HepG2 (cell line): Measurements from ENCODE around the gene PTGDS. TPM values are rescaled to one million over a fixed set of nuclear protein-coding genes. Genes with fewer than 3 reads are reported as not detected.

ENCODE experiments used
- ELK4 ChIP-seq: sonication (generic); formaldehyde crosslinking; IDR thresholded peaks from 2 replicates; pipeline ENCODE4 v1.9.0; 2021; ENCODE audit warnings: missing genetic modification reagents, borderline replicate concordance
- ETV5 ChIP-seq: IDR thresholded peaks from 2 replicates; pipeline ENCODE4 v1.6.1; 2018; ENCODE audit warnings: missing biosample characterization, missing genetic modification reagents, inconsistent platforms, borderline replicate concordance
- FOXK2 ChIP-seq: fragments of 450-650 bp; IDR thresholded peaks from 2 replicates; pipeline ENCODE4 v1.6.1; 2016
- GPN1 ChIP-seq: sonication (generic); formaldehyde crosslinking; IDR thresholded peaks from 2 replicates; pipeline ENCODE4 v1.5.1; 2020; ENCODE audit warnings: missing genetic modification reagents, borderline replicate concordance
- KMT2A ChIP-seq: sonication (generic); formaldehyde crosslinking; IDR thresholded peaks from 2 replicates; pipeline ENCODE4 v1.4.0; 2020; ENCODE audit warnings: missing genetic modification reagents
- MTF1 ChIP-seq: sonication (generic); formaldehyde crosslinking; IDR thresholded peaks from 2 replicates; pipeline ENCODE4 v1.5.0; 2020; ENCODE audit warnings: missing genetic modification reagents
- NFKBIZ ChIP-seq: IDR thresholded peaks from 2 replicates; pipeline ENCODE4 v1.6.1; 2018; ENCODE audit warnings: missing genetic modification reagents, missing compliant biosample characterization
- PHB2 ChIP-seq: fragments of 450-650 bp; IDR thresholded peaks from 2 replicates; pipeline ENCODE4 v1.6.1; 2018; ENCODE audit not compliant: partially characterized antibody
- SMAD3 ChIP-seq: sonication (generic); formaldehyde crosslinking; IDR thresholded peaks from 2 replicates; pipeline ENCODE4 v1.4.0; 2020; ENCODE audit warnings: missing genetic modification reagents
- SRF ChIP-seq: IDR thresholded peaks from 2 replicates; pipeline ENCODE4 v1.6.1; 2011; ENCODE audit warnings: mild to moderate bottlenecking, low read depth, low read length, moderate library complexity
- WIZ ChIP-seq: sonication (generic); formaldehyde crosslinking; IDR thresholded peaks from 2 replicates; pipeline ENCODE4 v1.5.1; 2020; ENCODE audit warnings: mild to moderate bottlenecking, missing genetic modification reagents
- ZFP37 ChIP-seq: sonication (generic); formaldehyde crosslinking; IDR thresholded peaks from 2 replicates; pipeline ENCODE4 v1.4.0; 2020; ENCODE audit warnings: missing genetic modification reagents, borderline replicate concordance
- ZMAT5 ChIP-seq: sonication (generic); formaldehyde crosslinking; IDR thresholded peaks from 2 replicates; pipeline ENCODE4 v1.5.0; 2020; ENCODE audit warnings: mild to moderate bottlenecking, low read depth, missing genetic modification reagents, borderline replicate concordance
- ZNF451 ChIP-seq: sonication (generic); formaldehyde crosslinking; IDR thresholded peaks from 2 replicates; pipeline ENCODE4 v1.5.0; 2020; ENCODE audit warnings: mild to moderate bottlenecking, missing genetic modification reagents
- ZNF496 ChIP-seq: sonication (generic); formaldehyde crosslinking; IDR thresholded peaks from 2 replicates; pipeline ENCODE4 v1.8.1; 2023; ENCODE audit warnings: mild to moderate bottlenecking, moderate library complexity, missing genetic modification reagents; ENCODE audit not compliant: insufficient replicate concordance
- ZNF556 ChIP-seq: sonication (generic); formaldehyde crosslinking; IDR thresholded peaks from 2 replicates; pipeline ENCODE4 v1.4.0; 2020; ENCODE audit warnings: mild to moderate bottlenecking, missing genetic modification reagents, borderline replicate concordance
- ZNF740 ChIP-seq: sonication (generic); formaldehyde crosslinking; IDR thresholded peaks from 2 replicates; pipeline ENCODE4 v1.4.0; 2020; ENCODE audit warnings: missing genetic modification reagents
- ZNF768 ChIP-seq: sonication (generic); formaldehyde crosslinking; IDR thresholded peaks from 2 replicates; pipeline ENCODE4 v1.4.0; 2020; ENCODE audit warnings: missing genetic modification reagents
- ZNF839 ChIP-seq: sonication (generic); formaldehyde crosslinking; IDR thresholded peaks from 2 replicates; pipeline ENCODE4 v1.4.0; 2020; ENCODE audit warnings: missing genetic modification reagents, mild to moderate bottlenecking, borderline replicate concordance
- polyA plus RNA-seq, 8 experiments: library from polyadenylated mRNA; depleted of rRNA in 3 of 8; stranded (reverse) in 7 of 8; unstranded in 1 of 8; fragments of >200 nt; fragmentation: Illumina TruSeq in 4 of 8; extraction: Trizol in 4 of 8; gene quantifications; 2 replicates each; pipeline versions ENCODE4 v1.2.1 to v1.2.3, GENCODE V29; 2011 to 2016; ENCODE audit warnings: low read depth in 4 of 8, missing spikeins in 1 of 8, mixed read lengths in 1 of 8; ENCODE audit not compliant: insufficient read depth in 1 of 8
- total RNA-seq, 5 experiments: library from RNA; depleted of rRNA; stranded (reverse); fragments of >200 nt; fragmentation: Illumina TruSeq; extraction: Trizol; gene quantifications; 2 replicates each; pipeline ENCODE4 v1.2.3, GENCODE V29; 2016; ENCODE audit warnings: low read depth in 1 of 5
- TF ChIP-seq, protein P1 (sequence below): sonication (generic); formaldehyde crosslinking; IDR thresholded peaks from 2 replicates; pipeline ENCODE4 v1.9.0; 2022; ENCODE audit warnings: low read depth, missing genetic modification reagents
- TF ChIP-seq, protein P2 (sequence below): sonication (generic); formaldehyde crosslinking; IDR thresholded peaks from 2 replicates; pipeline ENCODE4 v1.4.0; 2020; ENCODE audit warnings: mild to moderate bottlenecking, missing genetic modification reagents
- TF ChIP-seq, protein P3 (sequence below): sonication (generic); formaldehyde crosslinking; IDR thresholded peaks from 2 replicates; pipeline ENCODE4 v1.5.0; 2020; ENCODE audit warnings: missing genetic modification reagents

Gene PTGDS
- total and polyA plus RNA-seq, 2 of the 13 experiments (the other 11 are each of a cell fraction or from before 2014, with no cell fraction given) = 0.33 to 0.50 TPM

DNA sequence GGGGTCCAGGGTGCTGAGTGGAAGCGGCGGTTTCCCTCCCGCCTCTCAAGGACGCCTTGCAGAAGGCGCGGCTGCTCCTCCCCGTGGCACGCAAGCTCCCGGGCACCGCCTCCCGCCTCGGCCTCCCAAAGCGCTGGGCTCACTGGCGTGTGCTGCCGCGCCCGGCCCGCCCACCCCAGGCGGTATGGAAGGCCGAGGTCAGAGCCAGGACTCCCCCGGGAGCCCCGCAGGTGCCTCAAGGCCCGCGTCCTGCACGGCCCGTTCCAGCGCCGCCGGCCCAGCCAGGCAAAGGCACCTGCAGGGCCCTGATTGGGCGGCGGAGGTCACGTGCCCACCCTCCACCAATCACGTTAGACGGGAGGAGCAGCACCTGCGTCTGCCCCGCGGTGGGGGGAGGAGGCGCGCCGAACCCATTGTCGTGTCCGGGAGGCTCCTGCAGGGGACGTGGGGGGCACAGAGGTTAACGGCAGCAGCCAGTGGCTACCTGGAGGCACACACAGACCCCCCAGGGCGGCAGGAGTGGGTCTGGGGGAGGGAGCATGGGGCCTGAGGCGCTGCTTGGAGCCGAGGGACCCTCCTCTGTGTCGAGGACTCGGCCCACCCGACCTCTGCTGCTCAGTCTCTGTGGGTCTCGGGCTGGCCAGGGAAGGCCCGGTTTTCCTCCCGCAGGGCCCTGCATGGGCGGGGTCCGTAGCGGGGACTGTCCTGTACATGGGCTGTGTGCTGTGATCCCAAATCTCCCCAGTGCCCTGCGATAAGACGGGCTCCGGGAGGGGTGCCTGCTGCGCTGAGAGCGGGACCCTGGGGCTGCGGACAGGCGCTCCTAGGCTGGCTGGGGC, 27.3 kb upstream of the PTGDS start (continued):
- TF ChIP-seq ELK4 (CRISPR knock-in tag) (no peak), ZNF556 (CRISPR knock-in tag) (no peak), PHB2 (no peak), ZMAT5 (no peak), ZFP37 (no peak), FOXK2 (no peak), MTF1 (CRISPR knock-in tag) (no peak), SMAD3 (CRISPR knock-in tag) (no peak), NFKBIZ (CRISPR knock-in tag) (no peak), WIZ (CRISPR knock-in tag) (peak; percentile 55; the same call in 1 of the 2 replicates), GPN1 (no peak), ZNF740 (CRISPR knock-in tag) (peak; percentile 88; the same call in 1 of the 2 replicates), ZNF451 (CRISPR knock-in tag) (peak; percentile 83; the same call in 1 of the 2 replicates), ZNF768 (peak; percentile 26; the same call in 1 of the 2 replicates), KMT2A (CRISPR knock-in tag) (peak; percentile 60; the same call in 1 of the 2 replicates), ETV5 (CRISPR knock-in tag) (peak; percentile 21; the same call in 1 of the 2 replicates), ZNF496 (CRISPR knock-in tag) (no peak), ZNF839 (CRISPR knock-in tag) (no peak), SRF (no peak)
- TF ChIP-seq, protein P1, sequence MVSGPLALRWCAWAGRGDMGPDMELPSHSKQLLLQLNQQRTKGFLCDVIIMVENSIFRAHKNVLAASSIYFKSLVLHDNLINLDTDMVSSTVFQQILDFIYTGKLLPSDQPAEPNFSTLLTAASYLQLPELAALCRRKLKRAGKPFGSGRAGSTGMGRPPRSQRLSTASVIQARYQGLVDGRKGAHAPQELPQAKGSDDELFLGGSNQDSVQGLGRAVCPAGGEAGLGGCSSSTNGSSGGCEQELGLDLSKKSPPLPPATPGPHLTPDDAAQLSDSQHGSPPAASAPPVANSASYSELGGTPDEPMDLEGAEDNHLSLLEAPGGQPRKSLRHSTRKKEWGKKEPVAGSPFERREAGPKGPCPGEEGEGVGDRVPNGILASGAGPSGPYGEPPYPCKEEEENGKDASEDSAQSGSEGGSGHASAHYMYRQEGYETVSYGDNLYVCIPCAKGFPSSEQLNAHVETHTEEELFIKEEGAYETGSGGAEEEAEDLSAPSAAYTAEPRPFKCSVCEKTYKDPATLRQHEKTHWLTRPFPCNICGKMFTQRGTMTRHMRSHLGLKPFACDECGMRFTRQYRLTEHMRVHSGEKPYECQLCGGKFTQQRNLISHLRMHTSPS (CRISPR knock-in tag) = peak; percentile 66; the same call in 1 of the 2 replicates
- TF ChIP-seq, protein P2, sequence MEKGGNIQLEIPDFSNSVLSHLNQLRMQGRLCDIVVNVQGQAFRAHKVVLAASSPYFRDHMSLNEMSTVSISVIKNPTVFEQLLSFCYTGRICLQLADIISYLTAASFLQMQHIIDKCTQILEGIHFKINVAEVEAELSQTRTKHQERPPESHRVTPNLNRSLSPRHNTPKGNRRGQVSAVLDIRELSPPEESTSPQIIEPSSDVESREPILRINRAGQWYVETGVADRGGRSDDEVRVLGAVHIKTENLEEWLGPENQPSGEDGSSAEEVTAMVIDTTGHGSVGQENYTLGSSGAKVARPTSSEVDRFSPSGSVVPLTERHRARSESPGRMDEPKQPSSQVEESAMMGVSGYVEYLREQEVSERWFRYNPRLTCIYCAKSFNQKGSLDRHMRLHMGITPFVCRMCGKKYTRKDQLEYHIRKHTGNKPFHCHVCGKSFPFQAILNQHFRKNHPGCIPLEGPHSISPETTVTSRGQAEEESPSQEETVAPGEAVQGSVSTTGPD = no peak
- TF ChIP-seq, protein P3, sequence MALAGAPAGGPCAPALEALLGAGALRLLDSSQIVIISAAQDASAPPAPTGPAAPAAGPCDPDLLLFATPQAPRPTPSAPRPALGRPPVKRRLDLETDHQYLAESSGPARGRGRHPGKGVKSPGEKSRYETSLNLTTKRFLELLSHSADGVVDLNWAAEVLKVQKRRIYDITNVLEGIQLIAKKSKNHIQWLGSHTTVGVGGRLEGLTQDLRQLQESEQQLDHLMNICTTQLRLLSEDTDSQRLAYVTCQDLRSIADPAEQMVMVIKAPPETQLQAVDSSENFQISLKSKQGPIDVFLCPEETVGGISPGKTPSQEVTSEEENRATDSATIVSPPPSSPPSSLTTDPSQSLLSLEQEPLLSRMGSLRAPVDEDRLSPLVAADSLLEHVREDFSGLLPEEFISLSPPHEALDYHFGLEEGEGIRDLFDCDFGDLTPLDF (CRISPR knock-in tag) = no peak
